HL-60/S4 (cell line): ENCODE results near the gene SH3RF3.

Experiments used
- in situ Hi-C: fragments of 300-500 bp; cut with MboI; formaldehyde crosslinking; loops from 2 replicates; pipeline ENCODE4 v1.14.3; 2022; ENCODE audit warnings: low sequenced_read_pairs

Gene SH3RF3

GRCh38 chr2:109128616-109129355, at the start of gene SH3RF3:
TSS of gene SH3RF3 (plus strand) at chr2:109129205.
- in situ Hi-C loops: loop anchor here (10.0 kb wide), 1 partner anchor 376 kb away; no protein-coding TSS in a partner anchor

GRCh38 chr2:109079590-109079989, 49.4 kb upstream of the SH3RF3 start:
- in situ Hi-C loops: no loop called here

GRCh38 chr2:109080109-109080508, 48.9 kb upstream of the SH3RF3 start:
- in situ Hi-C loops: no loop called here

GRCh38 chr2:109080757-109081156, 48.2 kb upstream of the SH3RF3 start:
- in situ Hi-C loops: no loop called here

GRCh38 chr2:109081374-109081773, 47.6 kb upstream of the SH3RF3 start:
- in situ Hi-C loops: no loop called here

- in situ Hi-C loops: no loop called here
Measured at GRCh38 chr2:109083771-109084170, 45.2 kb upstream of the SH3RF3 start.

- in situ Hi-C loops: no loop called here
Measured at GRCh38 chr2:109084341-109084740, 44.7 kb upstream of the SH3RF3 start.

GRCh38 chr2:109085912-109086742, 42.9 kb upstream of the SH3RF3 start:
- in situ Hi-C loops: no loop called here

- in situ Hi-C loops: no loop called here
Measured at GRCh38 chr2:109086743-109087020, 42.3 kb upstream of the SH3RF3 start.

- in situ Hi-C loops: no loop called here
Measured at GRCh38 chr2:109087055-109087663, 41.8 kb upstream of the SH3RF3 start.

- in situ Hi-C loops: no loop called here
Measured at GRCh38 chr2:109089602-109090300, 39.3 kb upstream of the SH3RF3 start.

- in situ Hi-C loops: no loop called here
Measured at GRCh38 chr2:109091526-109091925, 37.5 kb upstream of the SH3RF3 start.

GRCh38 chr2:109094144-109094543, 34.9 kb upstream of the SH3RF3 start:
- in situ Hi-C loops: no loop called here

GRCh38 chr2:109098251-109098920, 30.6 kb upstream of the SH3RF3 start:
- in situ Hi-C loops: no loop called here

GRCh38 chr2:109098921-109099273, 30.1 kb upstream of the SH3RF3 start:
- in situ Hi-C loops: no loop called here

- in situ Hi-C loops: no loop called here
Measured at GRCh38 chr2:109102588-109103233, 26.3 kb upstream of the SH3RF3 start.

- in situ Hi-C loops: no loop called here
Measured at GRCh38 chr2:109105113-109105512, 23.9 kb upstream of the SH3RF3 start.

- in situ Hi-C loops: no loop called here
Measured at GRCh38 chr2:109108740-109109139, 20.3 kb upstream of the SH3RF3 start.

- in situ Hi-C loops: no loop called here
Measured at GRCh38 chr2:109109342-109109741, 19.7 kb upstream of the SH3RF3 start.

- in situ Hi-C loops: no loop called here
Measured at GRCh38 chr2:109110170-109110569, 18.8 kb upstream of the SH3RF3 start.
